Aorta (tissue), 5 donors: ENCODE results near the gene TPST1. TPM values are rescaled to one million over a fixed set of nuclear protein-coding genes. Genes with fewer than 3 reads are reported as not detected.

Experiments
- ATAC-seq: fragments of 200-7000 bp; cut with Tn5 transposase; one replicate; pipeline ENCODE4 v1.9.1; 2022; ENCODE audit warnings: moderate library complexity; ENCODE audit not compliant: low FRiP score
- DNase-seq, 2 donors: peaks; one replicate each; pipeline ENCODE4 v3.0.0-alpha.2; 2020
- H3K27ac ChIP-seq, 2 donors: one replicate each; pipeline ENCODE4 v1.5.1; 2013; ENCODE audit warnings: low read length in 2 of 2, mild to moderate bottlenecking in 2 of 2, moderate library complexity in 2 of 2, control low read depth in 1 of 2, inconsistent platforms in 1 of 2, low read depth in 1 of 2
- H3K27me3 ChIP-seq, 2 donors: one replicate each; pipeline ENCODE4 v1.6.1; 2013; ENCODE audit warnings: control low read depth in 1 of 2, low read length in 1 of 2, mild to moderate bottlenecking in 1 of 2, moderate library complexity in 1 of 2; ENCODE audit not compliant: insufficient read depth in 2 of 2, control insufficient read depth in 1 of 2
- H3K36me3 ChIP-seq, 2 donors: one replicate each; pipeline ENCODE4 v1.6.1; 2013; ENCODE audit warnings: control low read depth in 1 of 2, low read length in 1 of 2, mild to moderate bottlenecking in 1 of 2; ENCODE audit not compliant: insufficient read depth in 2 of 2, control insufficient read depth in 1 of 2
- H3K4me1 ChIP-seq, 2 donors: one replicate each; pipeline ENCODE4 v1.6.1; 2013; ENCODE audit warnings: low read length in 2 of 2, control low read depth in 1 of 2, mild to moderate bottlenecking in 1 of 2, moderate library complexity in 1 of 2; ENCODE audit not compliant: insufficient read depth in 2 of 2, control insufficient read depth in 1 of 2
- H3K4me3 ChIP-seq, 2 donors: one replicate each; pipeline ENCODE4 v1.5.1; 2013; ENCODE audit warnings: low read length in 2 of 2, control low read depth in 1 of 2, mild to moderate bottlenecking in 1 of 2
- H3K9me3 ChIP-seq: one replicate; pipeline ENCODE4 v1.6.1; 2013; ENCODE audit warnings: mild to moderate bottlenecking, low read length; ENCODE audit not compliant: control insufficient read depth
- WGBS, 2 donors: extraction: QIAGEN DNeasy Blood & Tissue Kit; methylation state at CpG; one replicate each; pipeline ENCODE4 v1.1.7; 2013; 5-methylcytosine and 5-hydroxymethylcytosine counted together
- intact Hi-C, 2 donors: fragments of 100-400 bp; cut with DNase I; formaldehyde crosslinking; loops; one replicate each; pipeline versions ENCODE4 v1.14.2 to v1.15.0; 2022
- polyA plus RNA-seq, 2 donors: library from polyadenylated mRNA; stranded (reverse); fragments of 200-250 nt; gene quantifications; one replicate each; pipeline ENCODE4 v1.2.3, GENCODE V29; 2013
- total RNA-seq, 2 donors: library from RNA; stranded (reverse); fragmentation: NEBNext Ultra II Directional; extraction: Animal tissue kit (Norgen Biotek cat#: 25700); gene quantifications; one replicate each; pipeline ENCODE4 v1.2.1, GENCODE V29; 2021
- donor health status: healthy with polysubstance abuse.
- donor health status: Bipolar disorder and iron deficiency.
- donor health status: DM: no; HTN: no; CAD: no.
- donor health status: DM: no; HTN: no; CAD: no.
- donor health status: DM: yes; HTN: yes; CAD: no.

Gene TPST1
- total and polyA plus RNA-seq, 4 donors: 7.1 to 38.8 (median 16.2) TPM

GRCh38 chr7:66277492-66277891 is 72.4 kb downstream of the TPST1 start:
- intact Hi-C loops: no loop called here
- peaks cover 0 to 3% of the 10 kb centered on the region in 2 donors for H3K4me1 ChIP-seq
- no peak overlapping the region for H3K27ac ChIP-seq
- H3K9me3 ChIP-seq: no peaks in the 10 kb centered on the region
- ATAC-seq: no peak
- no peak for DNase-seq
- H3K4me3 ChIP-seq: no peak overlapping the region
- H3K27me3 ChIP-seq: no peaks in the 10 kb centered on the region
- H3K36me3 ChIP-seq: no peaks in the 10 kb centered on the region

GRCh38 chr7:66279912-66280311 is 74.8 kb downstream of the TPST1 start:
- DNase-seq (no peak), ATAC-seq (no peak)
- H3K36me3 ChIP-seq: no peaks in the 10 kb centered on the region
- WGBS, 2 donors: 91 to 94% methylated on average over 7 of the region's 7 CpGs
- H3K27ac ChIP-seq: no peak overlapping the region
- H3K27me3 ChIP-seq: no peaks in the 10 kb centered on the region
- no peaks in the 10 kb centered on the region for H3K9me3 ChIP-seq
- H3K4me1 ChIP-seq: peaks cover 0 to 3% of the 10 kb centered on the region in 2 donors
- intact Hi-C loops: no loop called here
- H3K4me3 ChIP-seq: no peak overlapping the region

- Histone ChIP-seq H3K27ac (peak overlapping the region in 1 of 2 donors; percentile 80), H3K4me1 (peaks cover 0 to 3% of the 10 kb centered on the region in 2 donors), H3K9me3 (no peaks in the 10 kb centered on the region), H3K4me3 (no peak overlapping the region), H3K36me3 (no peaks in the 10 kb centered on the region), H3K27me3 (no peaks in the 10 kb centered on the region)
- ATAC-seq (peak; percentile 41), DNase-seq (peak in 1 of 2 donors; percentile 70)
- intact Hi-C loops: no loop called here
- 25 to 27% methylated on average over 8 of the region's 8 CpGs for WGBS, 2 donors
Observed at GRCh38 chr7:66281678-66282590, 76.8 kb downstream of the TPST1 start.

- Histone ChIP-seq H3K9me3 (no peaks in the 10 kb centered on the region), H3K27ac (peak overlapping the region in 1 of 2 donors; percentile 80), H3K36me3 (no peaks in the 10 kb centered on the region), H3K4me1 (peaks cover 0 to 3% of the 10 kb centered on the region in 2 donors), H3K4me3 (no peak overlapping the region), H3K27me3 (no peaks in the 10 kb centered on the region)
- DNase-seq (no peak), ATAC-seq (no peak)
- 43 to 53% methylated on average over 6 of the region's 6 CpGs for WGBS, 2 donors
- intact Hi-C loops: no loop called here
Observed at GRCh38 chr7:66282591-66282935, 77.4 kb downstream of the TPST1 start.

GRCh38 chr7:66283003-66283920 is 78.1 kb downstream of the TPST1 start:
- WGBS, 2 donors: 87 to 89% methylated on average over 5 of the region's 5 CpGs
- H3K27me3 ChIP-seq: no peaks in the 10 kb centered on the region
- ATAC-seq (peak; percentile 66), DNase-seq (no peak)
- no peak overlapping the region for H3K4me3 ChIP-seq
- intact Hi-C loops: no loop called here
- peaks cover 0 to 3% of the 10 kb centered on the region in 2 donors for H3K4me1 ChIP-seq
- no peak overlapping the region for H3K27ac ChIP-seq
- H3K36me3 ChIP-seq: no peaks in the 10 kb centered on the region
- H3K9me3 ChIP-seq: no peaks in the 10 kb centered on the region

- Histone ChIP-seq H3K9me3 (no peaks in the 10 kb centered on the region), H3K27ac (no peak overlapping the region), H3K4me1 (no peaks in the 10 kb centered on the region), H3K36me3 (no peaks in the 10 kb centered on the region), H3K27me3 (no peaks in the 10 kb centered on the region), H3K4me3 (no peak overlapping the region)
- DNase-seq: no peak
- intact Hi-C loops: no loop called here
- WGBS, 2 donors: 81 to 82% methylated on average over 1 of the region's 1 CpG
- no peak for ATAC-seq
Observed at GRCh38 chr7:66296001-66296521, 90.9 kb downstream of the TPST1 start.

- H3K4me1 ChIP-seq: no peaks in the 10 kb centered on the region
- no peak overlapping the region for H3K27ac ChIP-seq
- H3K9me3 ChIP-seq: no peaks in the 10 kb centered on the region
- WGBS, 2 donors: 98 to 99% methylated on average over 3 of the region's 3 CpGs
- DNase-seq (no peak), ATAC-seq (no peak)
- H3K27me3 ChIP-seq: no peaks in the 10 kb centered on the region
- H3K36me3 ChIP-seq: no peaks in the 10 kb centered on the region
- intact Hi-C loops: no loop called here
- no peak overlapping the region for H3K4me3 ChIP-seq
Observed at GRCh38 chr7:66296557-66296956, 91.4 kb downstream of the TPST1 start.

- no peak for ATAC-seq
- no peak for DNase-seq
- intact Hi-C loops: no loop called here
- H3K4me3 ChIP-seq: no peak overlapping the region
- H3K4me1 ChIP-seq: no peaks in the 10 kb centered on the region
- H3K36me3 ChIP-seq: no peaks in the 10 kb centered on the region
- H3K9me3 ChIP-seq: no peaks in the 10 kb centered on the region
- no peaks in the 10 kb centered on the region for H3K27me3 ChIP-seq
- H3K27ac ChIP-seq: no peak overlapping the region
Observed at GRCh38 chr7:66297579-66297978, 92.4 kb downstream of the TPST1 start.
